ENCODE measurements around the gene GTPBP1. TPM values are rescaled to one million over a fixed set of nuclear protein-coding genes. Genes with fewer than 3 reads are reported as not detected.

GTPBP1 gene
- total and polyA plus RNA-seq, 2 of the 13 experiments (the other 11 are each of a cell fraction or from before 2014, with no cell fraction given) = 22.3 to 27.0 TPM

- peak; percentile 75; the same call in 1 of the 2 replicates for TF ChIP-seq AKNA (CRISPR knock-in tag; IDR thresholded peaks at IDR 0.05; ENCODE audit: borderline replicate concordance)
- TF ChIP-seq ZNF329 (CRISPR knock-in tag; IDR thresholded peaks at IDR 0.05; ENCODE audit: low read depth) = 0 out of 2 replicates have a peak, but pooled peaks have one; percentile 22
- no peak for TF ChIP-seq RBM22 (optimal IDR thresholded peaks at IDR 0.05; ENCODE audit: low read length)
- TF ChIP-seq MNT (IDR thresholded peaks at IDR 0.05) = peak; percentile 52
- no peak for TF ChIP-seq KDM6A (CRISPR knock-in tag; IDR thresholded peaks at IDR 0.05; ENCODE audit: low read depth)
- TF ChIP-seq ZNF607 (CRISPR knock-in tag; IDR thresholded peaks at IDR 0.05; ENCODE audit: borderline replicate concordance) = no peak
- peak; percentile 74; the same call in 1 of the 2 replicates for TF ChIP-seq ZFP36L1 (CRISPR knock-in tag; IDR thresholded peaks at IDR 0.05)
- TF ChIP-seq FUBP1 (CRISPR knock-in tag; IDR thresholded peaks at IDR 0.05; ENCODE audit: borderline replicate concordance) = no peak
- TF ChIP-seq ZNF260 (CRISPR knock-in tag; IDR thresholded peaks at IDR 0.05; ENCODE audit: borderline replicate concordance, low read depth) = no peak
- TF ChIP-seq ZNF121 (CRISPR knock-in tag; IDR thresholded peaks at IDR 0.05) = peak; percentile 87
- TF ChIP-seq SOX5 (CRISPR knock-in tag; IDR thresholded peaks at IDR 0.05; ENCODE audit: borderline replicate concordance) = peak; percentile 68; the same call in 1 of the 2 replicates
- peak; percentile 51; the same call in 1 of the 2 replicates for TF ChIP-seq ZNF30 (CRISPR knock-in tag; IDR thresholded peaks at IDR 0.05)
- TF ChIP-seq TFE3 (CRISPR knock-in tag; IDR thresholded peaks at IDR 0.05) = peak; percentile 74
- peak; percentile 97 for TF ChIP-seq ZSCAN31 (CRISPR knock-in tag; IDR thresholded peaks at IDR 0.05; ENCODE audit: low read depth)
- 0 out of 2 replicates have a peak, but pooled peaks have one; percentile 62 for TF ChIP-seq ZNF672 (CRISPR knock-in tag; IDR thresholded peaks at IDR 0.05)
These were observed 24.0 kb upstream of the GTPBP1 start, which contains the start of gene TOMM22 (continued) for GRCh38 chr22:38681582-38682335.
